CD14-positive monocyte (primary cell): Measurements from ENCODE around the gene DYNC2LI1. TPM values are rescaled to one million over a fixed set of nuclear protein-coding genes. Genes with fewer than 3 reads are reported as not detected.

Experiments
- DNase-seq, 3 donors: peaks; one replicate each; pipeline ENCODE4 v3.0.0-alpha.2; 2011 to 2022
- H2AFZ ChIP-seq: 2 replicates; pipeline ENCODE4 v1.6.0; 2012; ENCODE audit warnings: mild to moderate bottlenecking, low read depth, low read length, inconsistent platforms; ENCODE audit not compliant: insufficient read depth, poor library complexity, severe bottlenecking
- H3K27ac ChIP-seq, 2 donors: 1 replicate in 1 of 2; 2 replicates in 1 of 2; pipeline ENCODE4 v1.5.1; 2012 to 2013; ENCODE audit warnings: low read length in 2 of 2, control low read depth in 1 of 2, inconsistent platforms in 1 of 2, low read depth in 1 of 2, mild to moderate bottlenecking in 1 of 2
- H3K27me3 ChIP-seq, 2 donors: one replicate each; pipeline versions ENCODE4 v1.6.0 to v1.6.1; 2011 to 2013; ENCODE audit warnings: low read length in 2 of 2; ENCODE audit not compliant: control insufficient read depth in 2 of 2, insufficient read depth in 2 of 2
- H3K36me3 ChIP-seq, 2 donors: replicated peaks in 1 of 2; 1 replicate in 1 of 2; 2 replicates in 1 of 2; pipeline versions ENCODE4 v1.5.1 to v1.6.1; 2012 to 2013; ENCODE audit warnings: low read length in 2 of 2, control low read depth in 1 of 2, inconsistent platforms in 1 of 2, mild to moderate bottlenecking in 1 of 2; ENCODE audit not compliant: insufficient read depth in 2 of 2, control insufficient read depth in 1 of 2
- H3K4me1 ChIP-seq, 2 donors: 1 replicate in 1 of 2; 2 replicates in 1 of 2; pipeline versions ENCODE4 v1.5.1 to v1.6.1; 2012 to 2013; ENCODE audit warnings: low read length in 2 of 2, control low read depth in 1 of 2, inconsistent platforms in 1 of 2, mild to moderate bottlenecking in 1 of 2, moderate library complexity in 1 of 2; ENCODE audit not compliant: insufficient read depth in 2 of 2, control insufficient read depth in 1 of 2
- H3K4me2 ChIP-seq: replicated peaks from 2 replicates; pipeline ENCODE3; 2012; ENCODE audit warnings: low read length, moderate library complexity, mild to moderate bottlenecking; ENCODE audit not compliant: poor library complexity, severe bottlenecking; ENCODE audit errors: extremely low read depth
- H3K4me3 ChIP-seq, 3 experiments: fragments of 200-600 bp in 1 of 3; sonication (generic) in 1 of 3; replicated peaks in 1 of 3; 1 replicate in 2 of 3; 2 replicates in 1 of 3; pipeline ENCODE4 v1.5.1; 2011 to 2013; ENCODE audit warnings: low read length in 3 of 3, mild to moderate bottlenecking in 3 of 3, control low read depth in 2 of 3, low read depth in 2 of 3, inconsistent platforms in 1 of 3, moderate library complexity in 1 of 3
- H3K79me2 ChIP-seq: 2 replicates; pipeline ENCODE4 v1.6.0; 2012; ENCODE audit warnings: mild to moderate bottlenecking, control low read depth, inconsistent platforms, low read length, moderate library complexity; ENCODE audit not compliant: insufficient read depth
- H3K9ac ChIP-seq: 2 replicates; pipeline ENCODE4 v1.6.0; 2017; ENCODE audit warnings: low read length, mild to moderate bottlenecking; ENCODE audit not compliant: insufficient read depth, poor library complexity, severe bottlenecking
- H3K9me3 ChIP-seq, 2 donors: replicated peaks in 1 of 2; 1 replicate in 1 of 2; 2 replicates in 1 of 2; pipeline versions ENCODE4 v1.5.1 to v1.6.1; 2012 to 2013; ENCODE audit warnings: low read length in 2 of 2, control low read depth in 1 of 2; ENCODE audit not compliant: control insufficient read depth in 1 of 2, insufficient read depth in 1 of 2
- H4K20me1 ChIP-seq: 2 replicates; pipeline ENCODE4 v1.6.0; 2012; ENCODE audit warnings: mild to moderate bottlenecking, low read length, control low read depth, moderate library complexity; ENCODE audit not compliant: insufficient read depth
- H3K27ac Mint-ChIP-seq, 7 donors: one replicate each; pipeline ENCODE4 v1.8.0; 2020; ENCODE audit warnings: mild to moderate bottlenecking in 7 of 7, mixed read lengths in 7 of 7, moderate library complexity in 6 of 7, inconsistent platforms in 2 of 7
- H3K27me3 Mint-ChIP-seq, 3 donors: one replicate each; pipeline ENCODE4 v1.8.0; 2021 to 2022; ENCODE audit warnings: low read depth in 3 of 3, mild to moderate bottlenecking in 3 of 3, mixed read lengths in 3 of 3, moderate library complexity in 3 of 3, inconsistent platforms in 1 of 3
- H3K36me3 Mint-ChIP-seq, 2 donors: one replicate each; pipeline ENCODE4 v1.8.0; 2020; ENCODE audit warnings: mixed read lengths in 2 of 2, inconsistent platforms in 1 of 2, mild to moderate bottlenecking in 1 of 2
- H3K4me1 Mint-ChIP-seq: one replicate; pipeline ENCODE4 v1.8.0; 2020; ENCODE audit warnings: mild to moderate bottlenecking, mixed read lengths
- H3K4me3 Mint-ChIP-seq, 2 donors: one replicate each; pipeline ENCODE4 v1.8.0; 2020; ENCODE audit warnings: mild to moderate bottlenecking in 2 of 2, mixed read lengths in 2 of 2, moderate library complexity in 1 of 2
- H3K9me3 Mint-ChIP-seq, 7 donors: one replicate each; pipeline ENCODE4 v1.8.0; 2020 to 2022; ENCODE audit warnings: mixed read lengths in 7 of 7, mild to moderate bottlenecking in 6 of 7, moderate library complexity in 6 of 7, inconsistent platforms in 2 of 7
- WGBS: methylation state at CpG from one replicate; pipeline ENCODE4 v1.1.5; 2013; ENCODE audit warnings: missing lambda C conversion rate; ENCODE audit not compliant: insufficient coverage; 5-methylcytosine and 5-hydroxymethylcytosine counted together
- intact Hi-C, 2 donors: fragments of 100-400 bp; cut with micrococcal nuclease; formaldehyde crosslinking; loops; one replicate each; pipeline versions ENCODE4 v1.15.0 to v1.15.1; 2023
- polyA plus RNA-seq, 3 donors: library from polyadenylated mRNA; depleted of rRNA in 1 of 3; unstranded in 2 of 3; stranded (reverse) in 1 of 3; fragments of 300-500 nt in 2 of 3; fragments of >200 nt in 1 of 3; fragmentation: Illumina TruSeq in 2 of 3; gene quantifications; 1 replicate in 2 of 3; 2 replicates in 1 of 3; pipeline ENCODE4 v1.2.3, GENCODE V29; 2012 to 2021
- TF ChIP-seq, protein P1 (sequence below): fragments of 200-600 bp; IDR thresholded peaks from one replicate; pipeline ENCODE4 v1.8.0; 2022; ENCODE audit warnings: antibody characterized with exemption, mild to moderate bottlenecking

The DYNC2LI1 gene
- polyA plus RNA-seq, 3 donors: 2.5 to 4.4 (median 3.5) TPM

DNA sequence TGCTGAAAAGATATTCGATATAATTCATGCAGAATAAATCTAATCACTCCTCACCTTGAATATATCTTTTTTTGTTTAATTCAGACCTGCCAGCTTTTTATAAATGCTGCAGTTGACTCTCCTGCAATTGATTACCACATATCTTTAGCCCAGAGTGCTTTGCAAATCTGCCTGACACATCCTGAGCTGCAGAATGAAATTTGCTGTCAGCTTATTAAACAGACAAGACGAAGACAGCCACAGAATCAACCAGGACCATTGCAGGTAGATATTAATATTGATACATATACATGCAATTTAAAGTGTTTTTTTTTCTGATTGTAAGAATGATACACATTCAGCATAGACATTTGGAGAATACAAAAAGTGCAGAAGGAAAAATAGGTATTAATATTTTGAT lies 35.6 kb upstream of the DYNC2LI1 start:
- Histone ChIP-seq H3K9me3 (no peaks in the 10 kb centered on the region), H3K4me2 (no peak overlapping the region), H3K79me2 (no peaks in the 10 kb centered on the region), H4K20me1 (no peaks in the 10 kb centered on the region), H3K36me3 (no peaks in the 10 kb centered on the region), H3K27ac (no peak overlapping the region), H2AFZ (no peak overlapping the region), H3K27me3 (peaks cover 0 to 7% of the 10 kb centered on the region in 2 donors), H3K4me3 (no peak overlapping the region), H3K4me1 (no peaks in the 10 kb centered on the region), H3K9ac (no peak overlapping the region)
- Mint-ChIP-seq H3K27me3 (peaks cover 3 to 23% (median 17%) of the 10 kb centered on the region in 3 donors), H3K36me3 (no peaks in the 10 kb centered on the region), H3K27ac (no peak overlapping the region), H3K4me1 (no peaks in the 10 kb centered on the region), H3K4me3 (no peak overlapping the region), H3K9me3 (peaks cover 0 to 2% (median 0%) of the 10 kb centered on the region in 7 donors)
- no CpG with 5 or more reads among the region's 2 CpGs for WGBS
- TF ChIP-seq, protein P1, sequence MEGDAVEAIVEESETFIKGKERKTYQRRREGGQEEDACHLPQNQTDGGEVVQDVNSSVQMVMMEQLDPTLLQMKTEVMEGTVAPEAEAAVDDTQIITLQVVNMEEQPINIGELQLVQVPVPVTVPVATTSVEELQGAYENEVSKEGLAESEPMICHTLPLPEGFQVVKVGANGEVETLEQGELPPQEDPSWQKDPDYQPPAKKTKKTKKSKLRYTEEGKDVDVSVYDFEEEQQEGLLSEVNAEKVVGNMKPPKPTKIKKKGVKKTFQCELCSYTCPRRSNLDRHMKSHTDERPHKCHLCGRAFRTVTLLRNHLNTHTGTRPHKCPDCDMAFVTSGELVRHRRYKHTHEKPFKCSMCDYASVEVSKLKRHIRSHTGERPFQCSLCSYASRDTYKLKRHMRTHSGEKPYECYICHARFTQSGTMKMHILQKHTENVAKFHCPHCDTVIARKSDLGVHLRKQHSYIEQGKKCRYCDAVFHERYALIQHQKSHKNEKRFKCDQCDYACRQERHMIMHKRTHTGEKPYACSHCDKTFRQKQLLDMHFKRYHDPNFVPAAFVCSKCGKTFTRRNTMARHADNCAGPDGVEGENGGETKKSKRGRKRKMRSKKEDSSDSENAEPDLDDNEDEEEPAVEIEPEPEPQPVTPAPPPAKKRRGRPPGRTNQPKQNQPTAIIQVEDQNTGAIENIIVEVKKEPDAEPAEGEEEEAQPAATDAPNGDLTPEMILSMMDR: no peak
- DNase-seq: no peak
- intact Hi-C loops: no loop called here

DNA sequence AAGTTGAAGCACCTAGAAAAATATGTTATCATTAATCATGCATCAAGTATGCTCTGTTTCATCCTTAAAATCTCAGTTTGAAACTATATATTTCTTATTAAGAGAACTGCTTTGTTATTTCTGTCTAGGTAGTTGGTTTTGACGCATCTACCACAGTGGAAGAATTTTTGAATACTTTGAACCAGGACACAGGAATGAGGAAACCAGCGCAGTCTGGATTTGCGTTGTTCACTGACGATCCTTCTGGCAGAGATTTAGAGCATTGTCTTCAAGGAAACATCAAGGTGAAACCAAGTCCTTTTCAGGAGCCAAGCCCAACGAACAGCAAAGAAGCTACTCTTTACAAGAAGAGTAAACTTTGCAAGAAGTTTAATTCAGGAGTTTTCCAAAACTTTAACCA lies 30.1 kb upstream of the DYNC2LI1 start:
- DNase-seq: no peak
- Mint-ChIP-seq H3K27ac (no peak overlapping the region), H3K36me3 (no peaks in the 10 kb centered on the region), H3K4me3 (no peak overlapping the region), H3K27me3 (peaks cover 0 to 6% (median 5%) of the 10 kb centered on the region in 3 donors), H3K4me1 (no peaks in the 10 kb centered on the region), H3K9me3 (peaks cover 0 to 2% (median 0%) of the 10 kb centered on the region in 7 donors)
- H3K27ac ChIP-seq: no peak overlapping the region
- TF ChIP-seq, protein P1: no peak
- no peak overlapping the region for H3K4me3 ChIP-seq
- no peaks in the 10 kb centered on the region for H3K9me3 ChIP-seq
- H3K36me3 ChIP-seq: no peaks in the 10 kb centered on the region
- no peaks in the 10 kb centered on the region for H4K20me1 ChIP-seq
- no peaks in the 10 kb centered on the region for H3K79me2 ChIP-seq
- H3K4me2 ChIP-seq: no peak overlapping the region
- H3K27me3 ChIP-seq: peaks cover 0 to 7% of the 10 kb centered on the region in 2 donors
- no peak overlapping the region for H3K9ac ChIP-seq
- intact Hi-C loops: no loop called here
- H3K4me1 ChIP-seq: no peaks in the 10 kb centered on the region
- no peak overlapping the region for H2AFZ ChIP-seq
- 96% methylated on average over 4 of the region's 5 CpGs for WGBS
